ENCODE measurements around the gene FGFBP1. TPM values are rescaled to one million over a fixed set of nuclear protein-coding genes. Genes with fewer than 3 reads are reported as not detected.

The FGFBP1 gene
- total RNA-seq, 4 donors from 2014 or later, result 386 to 630 (median 528) TPM

- TF ChIP-seq POLR2A (IDR thresholded peaks at IDR 0.05), result no peak
- no peak for TF ChIP-seq CTCF (IDR thresholded peaks at IDR 0.05)
- WGBS, 2 donors, result 34 to 42% methylated on average over 3 to 4 of the region's 4 CpGs
- no peaks in the 10 kb centered on the region for H3K36me3 ChIP-seq
- DNase-seq, result no peak
- no peak overlapping the region for H3K27ac ChIP-seq
- no peaks in the 10 kb centered on the region for H3K27me3 ChIP-seq
- no peaks in the 10 kb centered on the region for H3K4me1 ChIP-seq
- H3K4me3 ChIP-seq, result no peak overlapping the region
- intact Hi-C loops (cut with DNase I), result no loop called here
- no peaks in the 10 kb centered on the region for H3K9me3 ChIP-seq
Measured at GRCh38 chr4:15963576-15963975, 25.0 kb upstream of the FGFBP1 start.

GRCh38 chr4:15963001-15963451, 24.5 kb upstream of the FGFBP1 start, which contains the start of gene FGFBP2:
Gene FGFBP2, minus strand, starts transcription at chr4:15963175. Its CDS starts 46 bp downstream, at chr4:15963129.
- no peaks in the 10 kb centered on the region for H3K4me1 ChIP-seq
- H3K36me3 ChIP-seq, result no peaks in the 10 kb centered on the region
- DNase-seq, result no peak
- TF ChIP-seq CTCF (IDR thresholded peaks at IDR 0.05), result peak in 3 of 6 experiments; percentile 3 to 35 (median 30)
- TF ChIP-seq POLR2A (IDR thresholded peaks at IDR 0.05), result no peak
- H3K4me3 ChIP-seq, result no peak within 1 kb of the TSS
- WGBS, 2 donors, result 40 to 46% methylated on average over 8 to 9 of the region's 9 CpGs
- no peaks in the 10 kb centered on the region for H3K9me3 ChIP-seq
- no peak within 1 kb of the TSS for H3K27ac ChIP-seq
- intact Hi-C loops (cut with DNase I), result no loop called here
- H3K27me3 ChIP-seq, result no peaks in the 10 kb centered on the region

- TF ChIP-seq POLR2A (IDR thresholded peaks at IDR 0.05), result no peak
- no peak for TF ChIP-seq CTCF (IDR thresholded peaks at IDR 0.05)
- intact Hi-C loops (cut with DNase I), result no loop called here
- DNase-seq, result no peak
- no peaks in the 10 kb centered on the region for H3K4me1 ChIP-seq
- 72 to 76% methylated on average over 16 of the region's 16 CpGs for WGBS, 2 donors
- H3K27me3 ChIP-seq, result no peaks in the 10 kb centered on the region
- H3K4me3 ChIP-seq, result no peak overlapping the region
- H3K36me3 ChIP-seq, result no peaks in the 10 kb centered on the region
- H3K9me3 ChIP-seq, result no peaks in the 10 kb centered on the region
- no peak overlapping the region for H3K27ac ChIP-seq
Measured at GRCh38 chr4:15961781-15962510, 23.4 kb upstream of the FGFBP1 start.

- 86 to 87% methylated on average over 2 of the region's 2 CpGs for WGBS, 2 donors
Measured at GRCh38 chr4:15958562-15958961, 20.0 kb upstream of the FGFBP1 start.

More at GRCh38 chr4:15958562-15958961, 20.0 kb upstream of the FGFBP1 start:
- no peaks in the 10 kb centered on the region for H3K36me3 ChIP-seq
- H3K27ac ChIP-seq, result no peak overlapping the region
- no peak overlapping the region for H3K4me3 ChIP-seq
- no peaks in the 10 kb centered on the region for H3K9me3 ChIP-seq
- intact Hi-C loops (cut with DNase I), result loop anchor here (5.0 kb wide), 3 partner anchors 76 to 481 kb away; no protein-coding TSS in a partner anchor
- no peaks in the 10 kb centered on the region for H3K27me3 ChIP-seq
- DNase-seq, result no peak
- TF ChIP-seq CTCF (IDR thresholded peaks at IDR 0.05), result no peak
- TF ChIP-seq POLR2A (IDR thresholded peaks at IDR 0.05), result no peak
- peaks cover 0 to 6% (median 0%) of the 10 kb centered on the region in 3 donors for H3K4me1 ChIP-seq
